ENCODE data around the gene CABP4.

DNA sequence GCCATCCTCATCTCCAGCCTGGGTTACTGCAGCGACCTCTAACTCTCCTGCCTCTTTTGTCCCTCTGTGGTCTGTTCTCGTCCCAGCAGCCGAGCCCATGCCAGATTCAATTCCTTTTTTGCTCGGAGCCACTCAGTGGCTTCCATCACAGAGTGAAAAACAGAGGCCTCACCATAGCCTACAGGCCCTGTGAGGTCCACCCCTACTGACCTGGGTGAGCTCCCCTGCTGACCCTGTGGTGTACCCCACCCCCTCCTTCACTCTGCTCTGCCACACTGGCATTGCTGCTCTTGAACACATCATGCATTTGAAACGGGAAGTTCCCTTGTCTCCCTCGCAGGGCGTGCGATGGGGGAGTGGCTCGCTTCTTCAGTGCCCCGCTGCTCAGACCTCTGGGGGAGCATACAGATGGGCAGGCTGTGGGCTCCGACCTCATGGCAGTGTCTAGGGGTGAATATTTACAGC lies 29.7 kb downstream of the CABP4 start:
- TF ChIP-seq POLR2A (IDR thresholded peaks at IDR 0.05; ENCODE audit: borderline replicate concordance, extremely low read depth, insufficient read depth, insufficient read length) (no peak), POLR2AphosphoS5 (IDR thresholded peaks at IDR 0.05; ENCODE audit: low read depth, low read length) (no peak), EZH2phosphoT487 (IDR thresholded peaks at IDR 0.05; ENCODE audit: borderline replicate concordance) (no peak), SIN3A (IDR thresholded peaks at IDR 0.05; ENCODE audit: low read depth) (no peak), EZH2 (IDR thresholded peaks at IDR 0.05) (no peak), ELF1 (IDR thresholded peaks at IDR 0.05; ENCODE audit: borderline replicate concordance, low read depth) (no peak), RAD21 (IDR thresholded peaks at IDR 0.05; ENCODE audit: low read depth) (no peak)
- TF ChIP-seq, protein P1, sequence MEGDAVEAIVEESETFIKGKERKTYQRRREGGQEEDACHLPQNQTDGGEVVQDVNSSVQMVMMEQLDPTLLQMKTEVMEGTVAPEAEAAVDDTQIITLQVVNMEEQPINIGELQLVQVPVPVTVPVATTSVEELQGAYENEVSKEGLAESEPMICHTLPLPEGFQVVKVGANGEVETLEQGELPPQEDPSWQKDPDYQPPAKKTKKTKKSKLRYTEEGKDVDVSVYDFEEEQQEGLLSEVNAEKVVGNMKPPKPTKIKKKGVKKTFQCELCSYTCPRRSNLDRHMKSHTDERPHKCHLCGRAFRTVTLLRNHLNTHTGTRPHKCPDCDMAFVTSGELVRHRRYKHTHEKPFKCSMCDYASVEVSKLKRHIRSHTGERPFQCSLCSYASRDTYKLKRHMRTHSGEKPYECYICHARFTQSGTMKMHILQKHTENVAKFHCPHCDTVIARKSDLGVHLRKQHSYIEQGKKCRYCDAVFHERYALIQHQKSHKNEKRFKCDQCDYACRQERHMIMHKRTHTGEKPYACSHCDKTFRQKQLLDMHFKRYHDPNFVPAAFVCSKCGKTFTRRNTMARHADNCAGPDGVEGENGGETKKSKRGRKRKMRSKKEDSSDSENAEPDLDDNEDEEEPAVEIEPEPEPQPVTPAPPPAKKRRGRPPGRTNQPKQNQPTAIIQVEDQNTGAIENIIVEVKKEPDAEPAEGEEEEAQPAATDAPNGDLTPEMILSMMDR (IDR thresholded peaks at IDR 0.05 in 2 of 3, conservative IDR thresholded peaks at IDR 0.05 in 1 of 3; ENCODE audit: borderline replicate concordance in 1 of 3, insufficient read depth in 1 of 3, low read depth in 2 of 3, low read length in 2 of 3): no peak

All from HCT116 (cell line).